GM12874 (cell line): Measurements from ENCODE around the gene TK1.

ENCODE experiments used
- CTCF ChIP-seq: IDR thresholded peaks from 2 replicates; pipeline ENCODE4 v1.5.1; 2011; ENCODE audit warnings: low read depth, mild to moderate bottlenecking, control low read depth, low read length, moderate library complexity; ENCODE audit not compliant: insufficient read depth

TK1 gene

GRCh38 chr17:78225088-78225865 lies 38.4 kb upstream of the TK1 start:
- no peak for TF ChIP-seq CTCF

GRCh38 chr17:78224231-78225087 lies 37.6 kb upstream of the TK1 start:
- no peak for TF ChIP-seq CTCF

GRCh38 chr17:78223765-78224164 lies 36.9 kb upstream of the TK1 start:
- no peak for TF ChIP-seq CTCF

GRCh38 chr17:78223061-78223460 lies 36.2 kb upstream of the TK1 start:
- TF ChIP-seq CTCF, result no peak

- no peak for TF ChIP-seq CTCF
Measured at GRCh38 chr17:78219396-78220150, 32.7 kb upstream of the TK1 start.

GRCh38 chr17:78214706-78215061 lies 27.8 kb upstream of the TK1 start:
- TF ChIP-seq CTCF, result no peak
